HG02938 (cell line): ENCODE results near the gene KDM4B.

Experiments used
- ATAC-seq: cut with Tn5 transposase; IDR thresholded peaks from one replicate; pipeline ENCODE4 v1.9.1; 2021; ENCODE audit warnings: mild to moderate bottlenecking, moderate library complexity; ENCODE audit not compliant: unreplicated experiment

The KDM4B gene

DNA sequence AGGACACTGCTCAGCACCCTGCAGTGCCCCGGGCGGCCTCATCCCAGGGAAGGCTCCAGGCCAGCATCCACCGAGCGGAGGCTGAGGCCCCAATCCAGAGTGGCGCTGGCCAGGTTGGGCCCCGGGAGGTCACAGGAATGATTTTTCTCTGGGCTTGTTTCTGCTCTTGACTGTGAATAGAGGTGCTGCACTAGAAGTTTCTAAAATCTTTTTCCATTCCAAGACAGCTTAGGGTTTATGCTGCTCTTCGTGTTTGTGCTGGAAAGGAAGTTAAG, 15.1 kb downstream of the KDM4B start:
- no peak for ATAC-seq

DNA sequence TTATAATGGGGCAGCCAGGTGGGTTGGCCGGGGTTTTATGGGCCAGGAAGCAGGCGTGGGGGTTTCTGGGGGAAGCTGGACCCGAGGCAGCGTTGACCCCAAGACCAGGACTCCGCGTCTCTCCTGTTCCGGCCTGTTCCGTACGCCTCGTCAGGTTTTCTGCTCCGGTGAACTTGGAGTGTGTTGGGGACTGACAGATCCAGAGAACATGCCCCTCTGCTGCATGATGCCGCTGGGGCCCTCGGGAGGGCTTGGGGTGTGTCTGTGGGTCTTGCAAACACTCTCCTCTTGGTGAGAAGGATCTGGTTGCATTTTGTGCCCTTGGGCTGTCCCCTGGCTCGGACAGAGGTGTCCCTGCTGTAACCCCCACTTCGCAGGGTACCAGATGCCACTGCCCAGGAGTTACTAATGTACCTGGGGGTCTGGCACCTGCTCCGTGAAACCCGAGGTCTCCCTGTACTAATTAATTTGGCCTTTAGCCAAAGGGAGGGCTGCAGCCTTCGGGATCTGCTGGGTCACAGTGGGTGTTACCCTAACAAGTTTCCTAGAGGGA, 15.6 kb downstream of the KDM4B start:
- ATAC-seq = no peak

DNA sequence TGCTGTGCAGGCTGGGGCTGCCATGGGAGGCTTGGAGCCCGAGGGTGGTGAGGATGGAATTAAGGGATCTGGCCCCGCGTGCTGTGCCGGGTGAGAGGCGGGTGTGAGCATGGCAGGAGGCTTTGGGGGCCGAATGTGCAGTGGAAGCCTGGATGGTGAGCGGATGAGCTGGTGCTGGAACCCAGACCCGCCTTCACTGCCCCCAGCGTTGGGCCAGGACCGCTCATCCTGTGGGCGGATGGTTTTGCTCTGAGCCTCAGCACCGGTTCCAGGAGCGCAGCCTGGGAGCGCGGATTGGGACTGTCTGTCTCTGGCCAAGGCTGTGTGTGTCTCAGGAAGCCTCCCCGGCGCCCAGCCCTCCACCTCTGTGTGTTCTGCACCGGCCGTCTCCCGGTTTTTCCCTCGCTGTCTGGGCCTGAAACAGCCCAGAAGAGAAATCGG, 16.7 kb downstream of the KDM4B start:
- ATAC-seq = no peak

DNA sequence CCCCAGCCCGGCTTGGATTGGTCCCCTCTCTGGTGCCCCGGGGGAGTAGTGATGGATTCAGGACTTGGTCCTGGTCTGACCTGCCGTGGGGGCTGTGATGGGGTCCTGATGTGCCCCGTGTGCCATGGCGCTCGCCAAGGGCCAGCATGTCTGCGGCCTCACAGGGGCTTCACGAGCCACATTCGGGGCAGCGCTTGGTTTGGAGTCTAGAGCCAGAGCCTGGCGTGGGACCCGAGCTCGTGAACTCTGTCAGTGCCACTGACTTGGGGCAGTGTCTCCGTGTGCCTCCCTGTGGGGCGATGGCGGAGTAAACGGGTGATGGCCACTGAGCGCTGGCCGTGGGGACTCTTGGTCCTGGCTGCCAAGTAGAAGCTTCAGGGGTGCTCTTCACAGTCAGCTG, 17.1 kb downstream of the KDM4B start:
- ATAC-seq = no peak

DNA sequence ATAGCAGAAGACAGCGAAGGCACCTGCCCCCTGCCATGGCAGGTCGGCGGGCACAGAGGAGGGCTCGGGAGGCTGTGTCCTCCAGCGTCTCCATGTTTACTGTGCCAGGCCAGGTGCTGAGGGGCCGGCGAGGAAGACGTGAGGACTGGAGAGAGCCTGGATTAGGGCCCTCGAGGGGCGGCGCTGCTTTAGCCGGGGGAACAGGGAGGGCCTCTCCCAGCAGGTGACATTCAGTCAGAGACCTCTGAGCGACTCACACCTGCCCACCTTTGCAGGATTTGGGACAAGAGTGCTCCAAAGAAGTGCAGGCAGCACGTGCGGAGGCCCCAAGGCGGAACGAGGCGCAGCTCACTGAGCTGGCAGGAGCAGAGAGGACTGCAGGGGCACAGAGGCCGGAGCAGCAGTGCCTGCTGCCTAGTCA, 17.6 kb downstream of the KDM4B start:
- ATAC-seq = no peak

DNA sequence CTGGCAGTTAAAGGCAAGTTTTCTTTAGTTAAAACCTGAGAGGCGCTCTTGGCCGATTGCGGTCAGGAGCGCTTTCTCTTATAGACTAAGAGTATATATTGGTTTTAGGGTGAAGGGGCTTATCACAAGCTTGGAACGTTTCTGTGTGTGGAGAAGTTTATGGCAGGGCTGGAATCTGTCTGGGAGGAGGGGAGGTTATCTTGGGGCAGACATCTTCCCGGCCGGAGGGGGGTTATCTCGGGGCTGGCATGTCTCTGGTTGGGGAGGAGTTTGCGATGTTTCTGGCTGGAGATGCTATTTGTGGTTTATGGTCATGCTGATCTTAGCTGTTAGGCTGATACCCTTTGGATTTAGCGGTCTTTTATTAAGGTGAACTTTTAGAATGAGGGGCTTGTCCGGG, 18.3 kb downstream of the KDM4B start:
- no peak for ATAC-seq

DNA sequence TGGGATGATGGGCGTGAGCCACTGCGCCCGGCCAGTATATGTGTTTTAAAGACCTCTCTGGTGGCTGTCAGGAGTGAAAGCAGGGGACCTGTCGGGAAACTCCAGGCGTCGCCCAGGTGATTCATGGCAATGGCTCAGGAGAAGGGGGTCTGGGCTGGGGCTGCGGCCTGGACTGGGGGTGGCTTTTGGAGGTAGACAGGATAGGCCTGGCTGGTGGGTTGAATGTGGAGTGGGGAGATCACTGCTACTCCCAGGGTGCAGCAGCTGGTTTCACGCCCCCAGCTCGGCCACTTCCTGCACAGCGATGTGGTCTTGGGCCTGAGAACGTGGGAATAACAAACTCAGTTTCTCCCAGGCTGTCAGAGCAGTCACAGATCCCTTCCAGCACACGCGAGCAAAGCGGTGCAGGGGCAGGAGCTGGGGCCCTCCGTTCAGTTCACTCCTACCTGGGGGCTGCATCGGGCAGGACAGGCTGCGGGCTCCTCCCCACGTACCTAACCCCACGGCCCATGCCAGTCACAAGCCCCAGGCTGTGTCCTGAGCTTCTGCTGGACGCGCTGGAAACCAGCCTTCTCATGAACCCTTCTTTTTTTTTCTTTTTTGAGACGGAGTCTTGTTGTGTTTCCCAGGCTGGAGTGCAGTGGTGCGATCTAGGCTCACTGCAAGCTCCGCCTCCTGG, 18.9 kb downstream of the KDM4B start:
- ATAC-seq = no peak

DNA sequence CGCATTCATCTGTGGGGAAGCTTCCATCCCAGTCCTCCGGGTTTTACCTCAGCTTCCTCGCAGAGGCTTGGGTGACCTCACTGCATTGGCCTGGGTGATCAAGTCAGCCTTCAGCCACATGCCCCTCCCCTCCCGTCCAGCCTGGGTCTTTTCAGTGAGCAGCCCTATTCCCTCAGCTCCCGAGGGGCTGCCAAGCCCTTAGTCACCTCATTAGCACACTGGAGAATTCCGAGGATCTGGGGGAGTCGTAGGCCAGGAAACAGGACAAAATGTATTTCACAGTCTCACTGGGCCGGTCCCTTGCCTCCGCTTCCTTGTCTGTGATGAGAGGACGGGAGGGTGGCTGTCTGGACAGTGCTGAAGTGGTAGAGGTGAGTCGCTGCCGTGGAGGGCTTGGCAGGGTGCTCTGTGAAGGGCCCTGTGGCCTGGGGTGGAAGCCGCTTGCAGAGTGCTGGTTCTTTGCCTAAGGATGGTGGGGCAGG, 19.9 kb downstream of the KDM4B start:
- no peak for ATAC-seq

DNA sequence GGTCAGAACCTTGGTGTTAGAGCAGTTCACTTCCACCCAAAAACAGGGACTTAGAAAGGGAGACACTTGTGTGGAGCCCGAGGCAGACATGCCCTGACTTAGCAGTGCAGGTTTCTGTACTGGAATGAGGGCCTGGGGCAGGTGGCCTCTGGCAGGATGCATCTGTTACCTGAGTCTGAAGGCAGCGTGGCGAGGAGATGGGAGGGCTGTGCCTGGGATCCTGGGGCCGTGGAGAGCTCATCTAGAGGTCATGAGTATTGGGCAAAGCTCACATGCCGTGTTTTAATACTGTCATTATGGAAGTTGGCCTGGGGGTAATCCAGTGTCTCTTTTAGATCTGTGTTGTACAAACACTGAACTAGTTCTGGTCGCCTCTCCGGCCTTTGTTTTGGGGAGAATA, 21.4 kb downstream of the KDM4B start:
- no peak for ATAC-seq

DNA sequence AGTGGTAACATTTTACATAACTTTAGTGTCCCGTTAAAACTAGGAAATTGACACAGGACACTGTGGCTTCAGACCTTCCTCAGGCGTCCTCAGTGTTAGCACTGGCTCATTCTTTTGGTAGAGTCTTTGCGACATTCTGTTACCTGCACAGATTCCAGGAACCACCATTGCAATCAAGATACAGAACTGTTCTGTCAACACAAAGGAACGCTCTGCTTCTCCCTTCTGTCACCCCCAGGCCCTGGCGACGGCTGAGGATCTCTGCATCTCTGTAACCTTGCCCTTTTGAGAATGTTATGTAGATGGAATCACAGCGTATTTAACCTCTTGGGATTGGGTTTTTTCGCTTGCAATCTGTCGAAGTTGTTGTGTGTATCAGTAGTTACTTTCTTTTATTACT, 22.6 kb downstream of the KDM4B start:
- ATAC-seq = no peak

DNA sequence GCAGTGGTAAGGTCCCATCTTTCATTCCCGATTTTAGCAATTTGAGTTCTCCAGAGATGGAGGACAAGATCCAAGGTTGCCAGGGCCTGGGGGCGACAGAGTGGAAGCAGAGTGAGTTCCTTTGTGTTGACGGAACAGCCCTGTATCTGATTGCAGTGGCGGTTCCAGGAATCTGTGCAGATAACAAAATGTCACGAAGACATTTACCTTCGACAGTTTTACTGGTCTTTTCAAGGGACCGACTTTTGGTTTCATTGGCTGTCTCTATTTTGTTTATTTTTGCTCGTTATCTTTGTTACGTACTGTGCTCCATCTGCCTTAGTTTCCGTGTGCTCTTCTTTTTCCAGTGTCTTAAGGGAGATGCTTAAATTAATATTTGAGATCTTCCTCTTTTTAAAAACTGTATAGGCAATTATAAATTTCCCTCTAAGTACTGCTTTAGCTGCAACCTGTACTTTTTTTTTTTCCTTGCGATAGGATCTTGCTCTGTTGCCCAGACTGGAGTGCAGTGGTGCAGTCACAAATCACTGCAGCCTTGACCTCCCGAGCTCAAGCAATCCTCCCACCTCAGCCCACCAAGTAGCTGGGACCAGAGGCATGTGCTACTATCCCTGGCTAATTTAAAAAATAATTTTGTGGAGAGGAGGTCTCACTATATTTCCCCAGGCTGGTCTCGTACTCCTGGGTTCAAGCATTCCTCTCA, 23.2 kb downstream of the KDM4B start:
- no peak for ATAC-seq

DNA sequence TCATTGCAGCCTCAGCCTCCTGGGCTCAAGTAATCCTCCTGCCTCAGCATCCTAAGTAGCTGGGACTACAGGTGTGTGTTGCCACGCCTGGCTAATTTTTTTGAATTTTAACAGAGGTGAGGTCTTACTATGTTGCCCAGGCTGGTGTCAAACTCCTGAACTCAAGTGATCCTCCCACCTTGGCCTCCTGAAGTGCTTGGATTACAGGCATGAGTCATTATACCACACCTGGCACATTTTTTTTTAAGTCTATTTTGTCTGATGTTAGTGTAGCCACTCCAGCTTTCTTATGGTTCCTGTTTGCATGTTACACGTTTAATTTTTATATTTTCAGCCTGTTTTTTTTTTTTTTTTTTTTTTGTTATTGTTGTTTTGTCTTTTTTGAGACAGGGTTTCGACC, 24.8 kb downstream of the KDM4B start:
- no peak for ATAC-seq

DNA sequence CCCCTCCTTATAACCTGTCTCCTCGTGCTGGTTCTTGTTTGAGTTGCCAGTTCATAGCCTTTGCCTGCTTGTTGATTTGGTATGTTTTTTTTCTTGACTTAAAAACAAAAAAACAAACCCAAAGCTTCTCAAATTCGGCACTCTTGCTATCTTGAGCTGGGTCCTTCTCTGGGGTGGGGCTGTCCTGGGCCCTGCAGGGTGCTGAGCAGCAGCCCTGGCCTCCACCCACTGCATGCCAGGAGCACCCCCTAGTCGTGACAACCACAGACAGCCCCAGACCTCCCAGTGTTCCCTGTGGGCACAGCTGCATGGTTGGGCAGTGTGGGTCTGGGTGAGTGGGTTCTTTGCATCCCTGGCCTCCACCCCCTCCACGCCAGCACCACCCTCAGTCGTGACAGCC, 27.8 kb downstream of the KDM4B start:
- no peak for ATAC-seq

DNA sequence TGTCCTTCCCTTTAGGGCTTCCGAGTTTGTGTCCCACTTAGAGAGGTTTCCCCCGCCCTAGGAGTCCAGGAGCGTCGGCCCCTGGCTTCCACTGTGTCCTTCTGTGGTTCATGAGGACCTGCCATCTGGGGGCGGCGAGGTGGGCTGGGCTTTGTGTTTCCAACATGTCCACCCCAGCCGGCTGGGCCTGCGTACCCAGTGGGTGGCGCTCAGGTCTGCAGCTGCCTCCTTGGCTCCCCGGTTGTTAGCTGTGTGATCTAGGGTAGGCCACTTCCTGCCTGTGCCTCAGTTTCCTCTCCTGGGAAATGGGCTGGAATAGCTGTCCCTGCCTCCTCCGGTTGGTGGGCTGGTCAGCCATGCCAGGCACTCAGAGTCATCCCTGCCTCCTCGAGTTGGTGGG, 28.4 kb downstream of the KDM4B start:
- no peak for ATAC-seq

DNA sequence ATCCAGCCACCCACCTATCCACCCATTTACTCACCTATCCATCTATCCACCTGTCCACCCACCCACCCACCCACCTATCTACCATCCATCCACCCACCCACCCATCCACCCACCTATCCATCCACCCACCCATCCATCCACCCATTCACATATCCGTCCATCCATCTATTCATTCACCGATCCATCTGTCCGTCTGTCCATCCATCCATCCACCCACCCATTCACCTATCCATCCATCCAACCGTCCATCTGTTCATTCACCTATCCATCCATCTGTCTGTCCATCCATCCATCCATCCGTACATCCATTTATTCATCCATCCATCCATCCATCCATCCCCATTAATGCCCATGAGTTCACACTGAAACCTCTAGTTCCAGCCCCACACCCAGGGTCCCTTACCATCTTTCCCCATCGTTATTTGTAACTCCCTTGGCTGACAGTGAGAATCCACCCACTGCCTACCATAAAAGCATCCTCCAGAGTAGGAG, 31.3 kb downstream of the KDM4B start:
- no peak for ATAC-seq

DNA sequence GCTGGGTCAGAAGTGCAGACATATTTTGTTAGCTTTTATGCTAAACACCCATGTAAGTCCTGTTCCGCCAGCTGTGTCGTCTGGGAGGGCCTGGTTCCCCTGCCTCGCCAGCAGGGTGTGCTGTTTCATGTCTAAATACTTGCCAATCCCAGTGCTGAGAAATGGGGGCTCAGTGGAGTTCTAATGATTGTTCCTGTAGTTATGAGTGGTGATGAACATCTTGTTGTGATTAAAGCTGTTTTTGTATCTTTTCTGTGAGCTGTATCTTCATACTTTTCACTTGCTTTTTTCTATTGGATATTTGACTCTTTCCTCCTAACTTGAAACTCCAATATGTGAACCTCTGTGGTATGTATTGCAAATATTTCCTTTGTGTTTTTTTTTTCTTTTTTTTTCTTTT, 32.7 kb downstream of the KDM4B start:
- ATAC-seq = no peak

DNA sequence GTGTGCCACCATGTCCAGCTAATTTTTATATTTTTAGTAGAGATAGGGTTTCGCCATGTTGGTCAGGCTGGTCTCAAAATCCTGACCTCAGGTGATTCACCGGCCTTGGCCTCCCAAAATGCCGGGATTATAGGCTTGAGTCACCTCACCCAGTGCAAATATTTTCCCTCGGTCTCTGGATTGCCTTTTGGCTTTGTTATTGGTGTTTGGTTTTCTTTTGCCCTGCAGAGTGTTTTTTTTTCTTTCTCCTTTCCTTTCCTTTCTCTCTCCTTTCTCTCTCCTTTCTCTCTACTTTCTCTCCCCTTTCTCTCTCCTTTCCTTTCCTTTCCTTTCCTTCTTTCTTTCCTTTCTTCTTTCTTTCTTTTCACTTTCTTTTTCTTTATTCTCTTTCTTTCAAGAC, 33.2 kb downstream of the KDM4B start:
- ATAC-seq = no peak

DNA sequence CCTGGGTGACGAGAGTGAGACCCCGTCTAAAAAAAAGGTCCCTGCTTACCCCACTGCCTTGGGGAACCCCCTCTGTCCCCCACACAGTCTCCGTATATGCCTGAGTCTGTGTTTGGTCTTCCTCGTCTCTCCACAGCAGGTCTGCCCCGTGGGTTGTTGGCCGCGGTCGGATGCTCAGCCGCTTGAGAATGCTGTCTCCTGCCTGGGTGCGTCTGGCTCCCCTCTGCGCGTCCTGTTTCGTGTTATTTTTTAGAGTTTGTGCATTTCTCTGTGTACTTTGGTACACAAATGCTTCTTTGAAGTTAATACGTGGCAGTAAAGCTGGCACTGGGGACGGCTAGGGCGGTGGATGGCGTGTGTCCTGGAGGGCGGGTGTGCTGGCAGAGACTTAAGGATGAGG, 34.9 kb downstream of the KDM4B start:
- no peak for ATAC-seq

DNA sequence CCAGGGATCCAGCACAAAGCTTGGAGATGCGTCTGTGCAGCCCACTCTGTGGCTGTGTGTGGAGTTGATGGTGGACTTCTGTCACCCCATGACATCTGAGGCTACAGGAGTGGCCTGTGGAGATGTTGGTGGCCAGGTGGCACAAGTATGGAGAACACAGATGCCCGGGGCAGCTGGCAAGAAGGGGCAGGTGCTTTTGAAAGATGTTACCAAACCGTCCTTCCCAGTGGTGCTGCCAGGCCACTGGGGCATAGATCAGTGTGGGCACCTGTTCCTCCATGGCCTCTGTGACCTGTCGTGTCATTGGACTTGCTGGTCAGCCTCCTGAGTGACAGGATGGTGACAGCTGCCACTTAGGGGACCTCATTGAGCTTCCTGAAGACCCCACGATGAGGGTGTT, 36.2 kb downstream of the KDM4B start:
- ATAC-seq = no peak

DNA sequence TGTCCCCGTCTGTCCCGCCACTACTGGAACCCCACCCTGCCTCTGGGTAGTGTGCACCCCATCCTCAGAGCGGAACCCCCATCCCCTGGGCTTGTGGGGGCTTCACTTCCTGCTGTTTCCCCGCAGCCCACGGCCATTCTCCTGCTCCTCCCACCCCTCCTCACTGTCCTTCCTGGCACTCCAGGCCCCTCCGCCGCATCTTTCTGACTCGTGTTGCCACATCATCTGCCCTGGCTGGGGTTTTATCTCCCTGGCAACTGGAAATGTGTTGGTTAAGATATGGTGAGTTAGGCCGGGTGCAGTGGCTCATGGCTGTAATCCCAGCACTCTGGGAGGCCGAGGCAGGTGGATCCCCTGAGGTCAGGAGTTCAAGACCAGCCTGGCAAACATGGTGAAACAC, 37.3 kb downstream of the KDM4B start:
- no peak for ATAC-seq

DNA sequence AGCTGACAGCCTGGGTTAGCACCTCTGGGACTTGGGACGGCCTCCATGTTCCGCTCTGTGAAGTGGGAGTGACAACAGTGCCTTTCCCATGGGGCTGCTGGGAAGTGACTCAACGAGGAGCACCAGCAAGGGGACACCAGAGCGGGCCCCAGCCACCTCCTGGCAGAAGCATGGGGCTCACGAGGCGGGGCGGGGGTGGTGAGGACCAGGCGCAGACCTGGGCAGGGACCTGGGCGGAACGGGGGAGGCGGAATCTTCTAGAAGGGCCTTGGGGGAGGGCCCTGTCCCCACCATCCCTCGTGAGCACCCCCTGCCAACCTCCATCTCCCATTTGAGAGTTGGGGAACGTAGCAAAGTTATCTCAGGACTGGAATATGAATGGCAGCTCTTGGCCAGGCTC, 37.9 kb downstream of the KDM4B start:
- ATAC-seq = no peak

DNA sequence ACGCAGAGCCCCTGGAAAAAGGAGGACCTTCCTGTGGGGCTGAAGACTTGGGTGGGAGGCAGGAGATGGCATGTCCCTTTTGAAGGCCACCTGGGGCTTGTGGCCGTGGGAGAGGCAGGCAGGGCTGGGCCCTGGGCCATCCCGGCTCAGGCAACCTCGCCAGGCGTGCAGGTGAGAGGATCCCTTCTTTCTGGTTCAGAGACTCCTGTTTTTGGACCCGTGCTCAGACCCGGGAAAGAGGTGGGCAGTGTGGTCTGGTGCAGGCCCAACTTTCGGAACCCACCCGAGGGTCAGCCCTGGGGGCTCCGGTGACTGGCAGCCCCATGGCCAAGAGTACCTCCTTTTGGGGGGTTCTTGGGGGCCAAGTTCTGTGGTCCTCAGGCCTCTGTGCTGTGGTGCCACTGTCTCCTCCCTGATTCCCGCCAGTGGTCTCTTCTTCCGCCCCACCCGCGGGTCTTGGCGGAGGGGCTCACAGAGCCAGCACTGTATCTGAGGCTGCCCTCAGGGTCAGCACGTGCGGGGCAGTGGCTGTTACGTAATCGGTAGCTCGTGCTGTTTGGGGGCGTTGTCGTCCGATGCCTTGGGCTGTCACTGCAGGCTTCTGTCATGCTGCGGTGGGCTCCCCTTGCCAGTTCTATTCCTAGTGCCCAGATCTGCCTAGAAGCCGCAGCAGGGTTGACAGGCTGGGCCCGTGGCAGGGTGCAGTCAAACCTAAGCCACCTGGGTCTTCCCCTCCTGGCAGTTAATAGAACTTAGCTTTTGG, 42.7 kb downstream of the KDM4B start:
- no peak for ATAC-seq
